IMR-90 (cell line): ENCODE results near the gene DDC. TPM values are rescaled to one million over a fixed set of nuclear protein-coding genes. Genes with fewer than 3 reads are reported as not detected.

Experiments
- ATAC-seq: fragments of 200-7000 bp; cut with Tn5 transposase; 2 replicates; pipeline ENCODE4 v1.9.1; 2020; ENCODE audit warnings: low read depth, mild to moderate bottlenecking, moderate library complexity
- BruUV-seq: library from RNA; stranded (reverse); fragments of 400-500 nt; replicated peaks from 2 replicates; lab custom pipeline; 2021; lab: Mats Ljungman, UMichigan
- CTCF ChIA-PET: fragments of 300-600 bp; formaldehyde crosslinking; extraction: SDS; loops from one replicate; lab custom pipeline; 2021; ENCODE audit warnings: antibody characterized with exemption; lab: Yijun Ruan, JAX
- POLR2A ChIA-PET: fragments of 300-600 bp; sonication (Branson Sonifier 250); formaldehyde crosslinking; loops from one replicate; lab custom pipeline; 2022; ENCODE audit warnings: antibody characterized with exemption; ENCODE audit not compliant: unreplicated experiment; lab: Charles Lee
- DNase-seq: peaks from one replicate; pipeline ENCODE4 v3.0.0; 2013
- H2AFZ ChIP-seq: replicated peaks from 2 replicates; pipeline ENCODE3; 2013; ENCODE audit warnings: low read length, mild to moderate bottlenecking; ENCODE audit not compliant: poor library complexity
- H2AK5ac ChIP-seq: 2 replicates; pipeline ENCODE4 v1.6.1; 2013; ENCODE audit warnings: low read depth, low read length, inconsistent platforms
- H2AK9ac ChIP-seq: replicated peaks from 2 replicates; pipeline ENCODE3; 2013; ENCODE audit warnings: mild to moderate bottlenecking, low read depth, low read length, moderate library complexity; ENCODE audit not compliant: poor library complexity
- H2BK120ac ChIP-seq: 2 replicates; pipeline ENCODE4 v1.6.1; 2013; ENCODE audit warnings: low read depth, low read length, inconsistent platforms
- H2BK15ac ChIP-seq: 3 replicates; pipeline ENCODE4 v1.6.1; 2013; ENCODE audit warnings: low read depth, low read length, inconsistent platforms
- H2BK20ac ChIP-seq: 2 replicates; pipeline ENCODE4 v1.6.1; 2013; ENCODE audit warnings: low read depth, mild to moderate bottlenecking, inconsistent platforms, low read length, moderate library complexity
- H2BK5ac ChIP-seq: 2 replicates; pipeline ENCODE4 v1.6.1; 2013; ENCODE audit warnings: mild to moderate bottlenecking, low read depth, low read length, inconsistent platforms; ENCODE audit not compliant: poor library complexity, severe bottlenecking
- H3K14ac ChIP-seq: replicated peaks from 2 replicates; pipeline ENCODE4 v1.6.1; 2013; ENCODE audit warnings: low read depth, low read length, inconsistent platforms
- H3K18ac ChIP-seq: 2 replicates; pipeline ENCODE4 v1.6.1; 2013; ENCODE audit warnings: low read depth, low read length, control low read depth
- H3K23ac ChIP-seq: 2 replicates; pipeline ENCODE4 v1.6.1; 2013; ENCODE audit warnings: low read depth, low read length, inconsistent platforms
- H3K27ac ChIP-seq: 2 replicates; pipeline ENCODE4 v1.5.1; 2013; ENCODE audit warnings: mild to moderate bottlenecking, control low read depth, low read length; ENCODE audit not compliant: insufficient read depth
- H3K27me3 ChIP-seq: 2 replicates; pipeline ENCODE4 v1.6.1; 2013; ENCODE audit warnings: low read length; ENCODE audit not compliant: control insufficient read depth, insufficient read depth
- H3K36me3 ChIP-seq: 2 replicates; pipeline ENCODE4 v1.6.1; 2013; ENCODE audit warnings: low read length, mixed read lengths; ENCODE audit not compliant: control insufficient read depth, insufficient read depth
- H3K4ac ChIP-seq: 2 replicates; pipeline ENCODE4 v1.6.1; 2013; ENCODE audit warnings: low read depth, low read length, inconsistent platforms
- H3K4me1 ChIP-seq: 2 replicates; pipeline ENCODE4 v1.6.1; 2013; ENCODE audit warnings: low read length, mixed read lengths; ENCODE audit not compliant: control insufficient read depth, insufficient read depth
- H3K4me2 ChIP-seq: 2 replicates; pipeline ENCODE4 v1.6.1; 2013; ENCODE audit warnings: low read depth, mild to moderate bottlenecking, control low read depth, low read length, moderate library complexity
- H3K4me3 ChIP-seq: 2 replicates; pipeline ENCODE4 v1.5.1; 2013; ENCODE audit warnings: low read depth, mild to moderate bottlenecking, control low read depth, low read length, moderate library complexity; ENCODE audit not compliant: insufficient read depth
- H3K56ac ChIP-seq: 2 replicates; pipeline ENCODE4 v1.6.1; 2013; ENCODE audit warnings: low read length, inconsistent platforms; ENCODE audit not compliant: insufficient read depth; ENCODE audit errors: extremely low read depth
- H3K79me1 ChIP-seq, 2 experiments: 2 replicates each; pipeline ENCODE4 v1.6.1; 2013; ENCODE audit warnings: low read length in 2 of 2, inconsistent platforms in 1 of 2, low read depth in 1 of 2
- H3K9ac ChIP-seq: 2 replicates; pipeline ENCODE4 v1.6.1; 2013; ENCODE audit warnings: low read depth, low read length, control low read depth
- H3K9me1 ChIP-seq: 2 replicates; pipeline ENCODE4 v1.6.1; 2013; ENCODE audit warnings: low read length, inconsistent platforms; ENCODE audit not compliant: insufficient read depth
- H3K9me3 ChIP-seq: 2 replicates; pipeline ENCODE4 v1.6.1; 2013; ENCODE audit warnings: low read length; ENCODE audit not compliant: control insufficient read depth, insufficient read depth
- H4K20me1 ChIP-seq: 2 replicates; pipeline ENCODE4 v1.6.1; 2013; ENCODE audit warnings: low read length, inconsistent platforms; ENCODE audit not compliant: insufficient read depth
- H4K5ac ChIP-seq: 2 replicates; pipeline ENCODE4 v1.6.1; 2013; ENCODE audit warnings: mild to moderate bottlenecking, low read depth, low read length, control low read depth
- H4K8ac ChIP-seq, 2 experiments: 2 replicates each; pipeline ENCODE4 v1.6.1; 2013; ENCODE audit warnings: low read depth in 2 of 2, low read length in 2 of 2, control low read depth in 1 of 2, inconsistent platforms in 1 of 2
- H4K91ac ChIP-seq: 2 replicates; pipeline ENCODE4 v1.6.1; 2013; ENCODE audit warnings: low read depth, low read length, inconsistent platforms; ENCODE audit not compliant: insufficient read depth
- BHLHE40 ChIP-seq: fragments of 150-350 bp; IDR thresholded peaks from 2 replicates; pipeline ENCODE4 v1.6.1; 2016; ENCODE audit warnings: mild to moderate bottlenecking, low read depth, low read length
- ELK1 ChIP-seq: fragments of 150-350 bp; IDR thresholded peaks from 2 replicates; pipeline ENCODE4 v1.6.1; 2016; ENCODE audit warnings: low read depth, mild to moderate bottlenecking, low read length, moderate library complexity, borderline replicate concordance
- FOS ChIP-seq: fragments of 150-350 bp; IDR thresholded peaks from 2 replicates; pipeline ENCODE4 v1.6.1; 2016; ENCODE audit warnings: low read depth, low read length
- MAFK ChIP-seq: IDR thresholded peaks from 2 replicates; pipeline ENCODE4 v1.6.1; 2012; ENCODE audit warnings: low read depth, low read length, improper control_type of control experiment
- MAZ ChIP-seq: IDR thresholded peaks from 2 replicates; pipeline ENCODE4 v1.6.1; 2012; ENCODE audit warnings: low read depth, mild to moderate bottlenecking, low read length, improper control_type of control experiment, moderate library complexity, borderline replicate concordance
- NFE2L2 ChIP-seq: fragments of 150-350 bp; IDR thresholded peaks from 2 replicates; pipeline ENCODE4 v1.6.1; 2016; ENCODE audit warnings: low read depth, mild to moderate bottlenecking, low read length
- POLR2A ChIP-seq: IDR thresholded peaks from 2 replicates; pipeline ENCODE4 v1.6.1; 2012; ENCODE audit warnings: mild to moderate bottlenecking, low read depth, low read length
- RCOR1 ChIP-seq: IDR thresholded peaks from 2 replicates; pipeline ENCODE4 v1.6.1; 2012; ENCODE audit warnings: mild to moderate bottlenecking, low read length, improper control_type of control experiment; ENCODE audit not compliant: insufficient replicate concordance
- SMC3 ChIP-seq: fragments of 150-350 bp; IDR thresholded peaks from 2 replicates; pipeline ENCODE4 v1.6.1; 2016; ENCODE audit warnings: low read depth, mild to moderate bottlenecking, antibody characterized with exemption, low read length, moderate library complexity
- WGBS, 2 experiments: methylation state at CpG; one replicate each; pipeline versions ENCODE4 v1.1.5 to v1.1.7; 2013; ENCODE audit warnings: missing lambda C conversion rate in 2 of 2; ENCODE audit not compliant: insufficient read length in 1 of 2; ENCODE audit errors: extremely low coverage in 2 of 2; 5-methylcytosine and 5-hydroxymethylcytosine counted together
- dilution Hi-C: fragments of 300-500 bp; cut with HindIII; formaldehyde crosslinking; loops from one replicate; pipeline ENCODE4 v1.14.3; 2018; ENCODE audit warnings: low sequenced_read_pairs; ENCODE audit not compliant: unreplicated experiment
- in situ Hi-C: fragments of 300-500 bp; cut with MboI; formaldehyde crosslinking; loops from 3 replicates; pipeline ENCODE4 v1.14.3; 2019; ENCODE audit warnings: low sequenced_read_pairs, inconsistent platforms, mixed read lengths
- intact Hi-C: fragments of 100-400 bp; cut with micrococcal nuclease; formaldehyde crosslinking; loops from 2 replicates; pipeline ENCODE4 v1.10.0; 2022
- polyA plus RNA-seq, 3 experiments: library from polyadenylated mRNA; depleted of rRNA; stranded (reverse); fragments of >200 nt; gene quantifications; 2 replicates each; pipeline ENCODE4 v1.2.3, GENCODE V29; 2012; ENCODE audit warnings: low replicate concordance in 1 of 3
- total RNA-seq: library from RNA; depleted of rRNA; stranded (reverse); fragments of >200 nt; gene quantifications from 2 replicates; pipeline ENCODE4 v1.2.3, GENCODE V29; 2012

DDC gene
- total and polyA plus RNA-seq, 2 of the 4 experiments (the other 2 are of a cell fraction): not detected

DNA sequence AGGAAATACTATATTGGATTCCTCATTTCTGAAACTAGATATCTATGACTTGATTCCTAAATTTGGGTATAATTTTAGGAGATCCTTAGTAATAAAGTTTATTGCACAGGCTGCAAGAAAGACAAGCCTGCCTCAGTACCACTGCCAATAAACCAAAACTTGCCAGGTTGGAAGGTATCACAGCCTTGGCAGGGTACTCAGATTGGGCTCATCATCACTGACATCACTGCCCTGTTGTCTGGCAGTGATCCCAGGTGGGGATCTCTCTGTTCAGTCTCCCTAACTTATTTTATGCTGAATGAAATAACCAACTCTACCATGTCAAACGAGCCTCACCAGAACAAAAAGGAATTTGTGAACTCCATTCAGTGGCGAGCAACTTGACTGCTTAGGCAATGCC, 133.9 kb downstream of the DDC start:
- dilution Hi-C loops: no loop called here
- Histone ChIP-seq H3K4me3 (no peak overlapping the region), H3K4me1 (peaks cover 2% of the 10 kb centered on the region; the same call in 1 of the 2 replicates), H3K9me1 (peaks cover 5% of the 10 kb centered on the region; the same call in 1 of the 2 replicates), H3K23ac (no peak overlapping the region), H3K14ac (no peak overlapping the region), H3K27me3 (no peaks in the 10 kb centered on the region), H3K18ac (no peak overlapping the region), H2AFZ (no peak overlapping the region), H3K4ac (no peak overlapping the region), H2BK120ac (no peak overlapping the region), H4K20me1 (no peaks in the 10 kb centered on the region), H4K8ac (no peak overlapping the region), H3K9ac (no peak overlapping the region), H2BK5ac (no peak overlapping the region), H3K27ac (no peak overlapping the region), H2AK9ac (no peak overlapping the region), H3K56ac (no peak overlapping the region), H3K9me3 (no peaks in the 10 kb centered on the region), H4K5ac (no peak overlapping the region), H2BK15ac (no peak overlapping the region), H4K91ac (no peak overlapping the region), H2AK5ac (no peak overlapping the region), H3K79me1 (no peaks in the 10 kb centered on the region), H3K4me2 (no peak overlapping the region), H3K36me3 (no peaks in the 10 kb centered on the region), H2BK20ac (no peak overlapping the region)
- no CpG with 5 or more reads among the region's 2 CpGs for WGBS, 2 experiments
- ATAC-seq: no peak
- intact Hi-C loops: no loop called here
- CTCF ChIA-PET: no interaction called here
- POLR2A ChIA-PET: no interaction called here
- no TSS peak for BruUV-seq
- no peak for DNase-seq
- in situ Hi-C loops: no loop called here
- TF ChIP-seq FOS (no peak), SMC3 (no peak), BHLHE40 (no peak), MAZ (no peak), ELK1 (no peak), NFE2L2 (no peak), MAFK (no peak), RCOR1 (no peak), POLR2A (no peak)
